Astrocyte of the cerebellum (primary cell): ENCODE measurements around the gene ZNF469.

Experiments
- DNase-seq: peaks from one replicate; pipeline ENCODE4 v3.0.0-alpha.2; 2011; ENCODE audit warnings: low read depth
- H3K4me3 ChIP-seq: 2 replicates; pipeline ENCODE4 v1.5.1; 2011; ENCODE audit warnings: mild to moderate bottlenecking, low read depth, low read length, moderate library complexity
- in situ Hi-C: cut with HindIII; loops from 2 replicates; pipeline ENCODE4 v1.10.0; 2017; ENCODE audit warnings: low sequenced_read_pairs
- TF ChIP-seq, protein P1 (sequence below): IDR thresholded peaks from 2 replicates; pipeline ENCODE4 v1.5.1; 2012; ENCODE audit warnings: low read length, low read depth, moderate library complexity, mild to moderate bottlenecking; ENCODE audit errors: missing control alignments

Gene ZNF469

DNA sequence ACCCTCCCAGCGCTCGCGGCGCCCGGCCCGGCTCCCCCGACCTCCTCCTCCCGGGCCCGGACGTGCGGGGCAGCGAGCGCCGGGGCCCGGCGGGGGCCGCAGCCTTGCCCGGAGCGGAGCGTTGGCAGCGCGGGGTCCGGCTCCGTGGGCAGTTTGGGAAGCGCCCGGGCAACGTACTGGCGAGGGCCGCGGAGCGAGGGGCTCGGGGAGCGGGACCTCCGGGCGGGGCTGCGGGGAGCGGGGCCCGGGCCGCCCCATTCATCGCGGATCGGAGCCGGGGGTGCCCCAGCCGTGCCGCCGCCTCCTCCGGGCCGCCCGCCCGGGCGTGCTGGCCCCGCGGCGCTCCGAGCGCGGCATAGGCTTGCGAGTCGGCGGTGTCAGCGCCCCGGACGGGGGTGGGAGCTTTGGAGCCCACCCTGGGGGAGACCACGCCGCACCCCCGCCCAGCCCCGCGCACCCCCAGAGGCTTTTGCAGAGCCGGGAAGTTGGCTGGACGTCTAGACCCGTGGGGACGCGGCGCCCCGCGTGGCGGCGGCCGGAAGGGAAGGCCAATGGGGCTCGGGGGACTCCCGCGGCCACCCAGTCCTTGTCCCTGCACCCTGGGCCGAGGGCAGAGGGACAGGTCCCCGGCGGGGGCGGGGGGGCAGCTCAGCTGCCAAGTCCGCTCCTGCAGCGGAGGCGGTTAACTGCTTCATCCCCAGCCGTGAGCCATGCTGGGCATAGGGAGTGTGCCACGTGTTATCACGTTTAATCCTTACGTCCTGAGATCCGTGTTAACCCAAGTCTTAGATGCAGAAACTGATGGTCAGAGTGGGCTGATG is 852 bp downstream of the ZNF469 start:
- TF ChIP-seq, protein P1, sequence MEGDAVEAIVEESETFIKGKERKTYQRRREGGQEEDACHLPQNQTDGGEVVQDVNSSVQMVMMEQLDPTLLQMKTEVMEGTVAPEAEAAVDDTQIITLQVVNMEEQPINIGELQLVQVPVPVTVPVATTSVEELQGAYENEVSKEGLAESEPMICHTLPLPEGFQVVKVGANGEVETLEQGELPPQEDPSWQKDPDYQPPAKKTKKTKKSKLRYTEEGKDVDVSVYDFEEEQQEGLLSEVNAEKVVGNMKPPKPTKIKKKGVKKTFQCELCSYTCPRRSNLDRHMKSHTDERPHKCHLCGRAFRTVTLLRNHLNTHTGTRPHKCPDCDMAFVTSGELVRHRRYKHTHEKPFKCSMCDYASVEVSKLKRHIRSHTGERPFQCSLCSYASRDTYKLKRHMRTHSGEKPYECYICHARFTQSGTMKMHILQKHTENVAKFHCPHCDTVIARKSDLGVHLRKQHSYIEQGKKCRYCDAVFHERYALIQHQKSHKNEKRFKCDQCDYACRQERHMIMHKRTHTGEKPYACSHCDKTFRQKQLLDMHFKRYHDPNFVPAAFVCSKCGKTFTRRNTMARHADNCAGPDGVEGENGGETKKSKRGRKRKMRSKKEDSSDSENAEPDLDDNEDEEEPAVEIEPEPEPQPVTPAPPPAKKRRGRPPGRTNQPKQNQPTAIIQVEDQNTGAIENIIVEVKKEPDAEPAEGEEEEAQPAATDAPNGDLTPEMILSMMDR, result peak; percentile 58
- no peak for DNase-seq
- in situ Hi-C loops, result no loop called here
- peak overlapping the region; percentile 47 for H3K4me3 ChIP-seq

DNA sequence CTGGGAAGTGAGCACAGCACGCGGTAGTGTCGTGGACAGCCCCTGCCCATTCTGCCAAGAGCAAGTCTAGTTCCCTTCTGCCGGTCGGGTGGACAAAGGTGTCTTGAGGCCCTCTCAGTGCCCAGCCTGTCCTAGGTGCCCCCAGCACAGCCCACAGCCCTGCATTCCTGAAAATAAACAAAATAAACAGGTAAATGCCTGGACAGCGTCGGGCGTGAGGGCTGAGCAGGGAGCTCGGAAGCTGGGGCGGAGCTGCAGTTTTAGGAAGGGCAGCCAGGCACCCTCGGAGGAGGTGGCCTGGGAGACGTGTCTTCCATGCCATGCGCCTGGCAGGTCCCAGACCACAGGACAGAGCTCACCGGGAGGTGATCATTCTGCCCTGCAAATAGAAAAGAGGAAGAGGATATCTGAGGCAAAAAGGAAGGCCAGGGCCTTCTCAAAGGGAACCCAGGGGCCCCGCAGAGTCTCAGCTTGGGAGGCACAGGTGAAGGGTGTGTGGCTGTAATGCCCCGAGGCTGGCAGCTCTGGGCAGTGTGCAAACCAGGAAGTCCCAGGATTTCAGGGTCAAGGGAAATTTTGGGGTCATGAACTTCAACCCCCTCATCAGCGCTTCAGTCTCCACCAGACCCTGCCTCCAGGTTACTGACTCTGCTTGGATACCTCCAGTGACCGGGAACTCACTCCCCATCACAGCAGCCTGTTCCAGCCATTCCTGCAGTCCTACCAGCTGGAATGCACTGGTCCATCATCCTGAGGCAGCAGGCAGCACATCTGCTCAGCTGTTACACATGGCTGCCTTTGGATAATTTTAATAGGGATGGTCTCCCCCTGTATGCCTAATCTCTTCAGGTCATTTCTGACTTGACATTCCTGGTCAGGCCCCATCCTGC is 1.7 kb downstream of the ZNF469 start:
- DNase-seq, result no peak
- H3K4me3 ChIP-seq, result peak overlapping the region; percentile 47
- in situ Hi-C loops, result no loop called here
- TF ChIP-seq, protein P1, result no peak

DNA sequence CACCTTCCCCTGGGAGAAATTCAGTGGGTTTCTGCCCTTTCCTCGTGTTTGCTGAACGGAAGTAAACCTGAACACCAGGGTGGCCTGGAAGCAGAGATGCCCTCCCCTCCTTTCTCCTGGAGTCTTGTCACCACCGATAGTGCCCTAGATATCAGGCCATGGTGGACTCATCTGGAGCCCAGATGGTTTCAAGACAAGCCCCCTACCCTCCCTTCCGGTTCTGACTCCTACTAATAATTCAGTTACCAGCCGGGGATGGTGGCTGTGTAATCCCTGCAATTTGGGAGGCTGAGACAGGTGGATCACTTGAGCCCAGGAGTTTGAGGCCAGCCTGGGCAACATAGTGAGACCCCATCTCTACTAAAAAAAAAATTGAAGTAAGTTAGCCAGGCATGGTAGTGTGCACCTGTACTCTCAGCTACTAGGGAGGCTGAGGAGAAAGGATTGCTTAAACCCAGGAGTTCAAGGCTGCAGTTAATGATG is 2.4 kb downstream of the ZNF469 start:
- DNase-seq, result no peak
- TF ChIP-seq, protein P1, result no peak
- H3K4me3 ChIP-seq, result no peak overlapping the region
- in situ Hi-C loops, result no loop called here

DNA sequence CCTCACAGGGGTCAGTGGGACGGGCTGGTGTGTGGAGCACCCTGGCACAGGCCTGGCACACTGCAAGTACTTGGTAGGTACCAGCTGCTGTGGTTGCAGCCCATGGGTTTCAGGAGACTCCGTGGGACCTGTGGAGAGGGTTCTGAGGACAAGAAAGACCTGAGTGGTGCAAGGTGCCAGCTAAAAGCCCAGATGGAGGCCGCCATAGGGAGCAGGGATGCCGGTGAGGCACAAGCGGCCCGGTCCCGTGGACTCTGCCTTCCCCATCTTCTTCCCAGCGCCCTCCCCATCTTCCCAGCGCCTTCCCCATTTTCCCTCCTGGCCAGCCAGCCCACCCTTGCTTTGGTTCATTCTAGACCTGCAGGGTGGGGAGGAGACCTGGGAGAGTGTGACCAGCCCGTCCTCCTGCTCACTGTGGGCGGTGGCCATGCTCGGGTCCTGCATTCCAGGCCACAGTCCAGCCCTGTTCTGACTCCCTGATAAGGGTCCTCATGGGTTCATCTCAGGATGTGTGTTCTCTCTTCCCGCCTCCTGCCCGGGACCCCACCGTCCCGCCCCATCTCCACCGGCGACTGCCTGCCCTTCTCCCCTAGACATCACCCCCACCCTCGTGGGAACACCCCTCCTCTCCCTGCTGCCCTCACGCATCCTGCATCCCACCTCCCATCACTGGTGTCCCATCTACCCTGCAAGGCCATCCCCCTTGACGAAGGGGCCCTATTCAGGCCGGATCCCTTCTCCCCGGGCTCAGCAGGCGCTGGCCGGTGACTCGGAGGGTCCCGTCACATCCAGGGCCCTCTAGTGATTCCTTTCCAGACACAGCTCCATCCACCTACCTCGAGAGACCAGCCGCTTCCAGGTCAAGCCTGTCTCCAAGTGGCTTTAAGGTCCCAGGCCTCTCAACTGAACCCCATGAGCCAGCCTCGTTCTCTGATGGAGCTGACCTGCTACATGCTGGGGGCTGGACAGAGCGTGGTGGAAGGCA is 3.4 kb downstream of the ZNF469 start:
- in situ Hi-C loops, result no loop called here
- no peak for DNase-seq
- TF ChIP-seq, protein P1, result no peak
- H3K4me3 ChIP-seq, result no peak overlapping the region

DNA sequence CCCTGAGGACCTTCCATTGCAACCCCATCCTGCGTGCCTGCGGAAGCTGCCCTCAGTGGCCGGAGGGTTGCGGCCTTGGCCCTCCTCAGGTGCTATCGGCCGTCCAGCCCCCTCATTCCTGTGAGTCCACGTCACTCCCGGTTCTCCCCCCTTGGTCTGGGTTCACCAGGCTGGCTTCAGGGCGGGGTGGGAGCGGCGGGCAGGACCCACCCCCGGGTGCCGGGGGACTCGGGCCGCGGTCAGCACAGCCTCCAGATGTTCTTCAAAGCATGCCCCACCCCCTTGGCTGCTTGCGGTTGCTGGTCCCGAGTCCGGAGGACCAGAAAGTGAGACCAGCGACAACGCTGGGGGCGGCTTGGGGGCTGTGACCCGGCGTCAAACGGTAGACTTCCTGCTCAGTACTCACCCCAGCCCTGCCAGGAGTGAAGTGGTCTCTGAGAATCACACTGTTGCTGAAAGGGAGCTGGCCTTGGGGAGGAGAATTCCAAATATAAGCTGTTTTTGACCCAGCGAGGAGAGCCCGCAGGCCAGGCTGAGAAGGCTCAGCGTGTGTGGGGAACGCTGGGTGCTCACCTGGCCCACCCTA is 4.5 kb downstream of the ZNF469 start:
- in situ Hi-C loops, result no loop called here

More for the DNA sequence above, 4.5 kb downstream of the ZNF469 start:
- TF ChIP-seq, protein P1, result no peak
- H3K4me3 ChIP-seq, result no peak overlapping the region
- DNase-seq, result no peak
